ENCODE results near the gene EMC10. TPM values are rescaled to one million over a fixed set of nuclear protein-coding genes. Genes with fewer than 3 reads are reported as not detected.

Gene EMC10
- total and polyA plus RNA-seq, 12 donors: 39.4 to 216 (median 123) TPM

- no peak for DNase-seq
- intact Hi-C loops (cut with DNase I): loop anchor here (5.0 kb wide), 1 partner anchor 96 kb away; the partner anchor contains the start of gene NAPSA (in 2 of the 2)
- Histone ChIP-seq H3K9me3 (replicated peaks in 1 of 3) (no peaks in the 10 kb centered on the region), H3K27ac (no peak overlapping the region), H3K36me3 (replicated peaks in 1 of 2) (no peaks in the 10 kb centered on the region), H3K4me3 (no peak overlapping the region), H3K4me1 (replicated peaks in 1 of 2) (no peaks in the 10 kb centered on the region), H3K27me3 (peaks cover 10% of the 10 kb centered on the region)
- TF ChIP-seq POLR2A (IDR thresholded peaks at IDR 0.05) (no peak), CTCF (IDR thresholded peaks at IDR 0.05) (no peak)
- WGBS, 4 donors: 70 to 74% (median 72%) methylated on average over 7 of the region's 7 CpGs
These were observed 13.3 kb upstream of the EMC10 start for GRCh38 chr19:50462970-50463369.

- Histone ChIP-seq H3K36me3 (replicated peaks in 1 of 2) (no peaks in the 10 kb centered on the region), H3K9me3 (replicated peaks in 1 of 3) (no peaks in the 10 kb centered on the region), H3K4me1 (replicated peaks in 1 of 2) (no peaks in the 10 kb centered on the region), H3K27me3 (no peaks in the 10 kb centered on the region), H3K27ac (no peak overlapping the region), H3K4me3 (no peak overlapping the region)
- 73 to 80% (median 78%) methylated on average over 1 to 19 of the region's 19 CpGs for WGBS, 4 donors
- no peak for TF ChIP-seq POLR2A (IDR thresholded peaks at IDR 0.05)
- no peak for TF ChIP-seq CTCF (IDR thresholded peaks at IDR 0.05)
- DNase-seq: no peak
- intact Hi-C loops (cut with DNase I): loop anchor here (5.0 kb wide), 1 partner anchor 97 kb away; the partner anchor contains the start of gene NAPSA (in 2 of the 2)
These were observed 12.0 kb upstream of the EMC10 start for GRCh38 chr19:50464348-50464747.

- Histone ChIP-seq H3K9me3 (replicated peaks in 1 of 3) (no peaks in the 10 kb centered on the region), H3K4me3 (no peak overlapping the region), H3K4me1 (replicated peaks in 1 of 2) (no peaks in the 10 kb centered on the region), H3K27me3 (no peaks in the 10 kb centered on the region), H3K36me3 (replicated peaks in 1 of 2) (no peaks in the 10 kb centered on the region), H3K27ac (no peak overlapping the region)
- intact Hi-C loops (cut with DNase I): loop anchor here (5.0 kb wide), 1 partner anchor 98 kb away; the partner anchor contains the start of gene NAPSA (in 2 of the 2)
- no peak for TF ChIP-seq CTCF (IDR thresholded peaks at IDR 0.05)
- TF ChIP-seq POLR2A (IDR thresholded peaks at IDR 0.05): no peak
- 84 to 97% (median 87%) methylated on average over 10 to 13 of the region's 13 CpGs for WGBS, 4 donors
- no peak for DNase-seq
These were observed 11.3 kb upstream of the EMC10 start for GRCh38 chr19:50465000-50465399.

DNA sequence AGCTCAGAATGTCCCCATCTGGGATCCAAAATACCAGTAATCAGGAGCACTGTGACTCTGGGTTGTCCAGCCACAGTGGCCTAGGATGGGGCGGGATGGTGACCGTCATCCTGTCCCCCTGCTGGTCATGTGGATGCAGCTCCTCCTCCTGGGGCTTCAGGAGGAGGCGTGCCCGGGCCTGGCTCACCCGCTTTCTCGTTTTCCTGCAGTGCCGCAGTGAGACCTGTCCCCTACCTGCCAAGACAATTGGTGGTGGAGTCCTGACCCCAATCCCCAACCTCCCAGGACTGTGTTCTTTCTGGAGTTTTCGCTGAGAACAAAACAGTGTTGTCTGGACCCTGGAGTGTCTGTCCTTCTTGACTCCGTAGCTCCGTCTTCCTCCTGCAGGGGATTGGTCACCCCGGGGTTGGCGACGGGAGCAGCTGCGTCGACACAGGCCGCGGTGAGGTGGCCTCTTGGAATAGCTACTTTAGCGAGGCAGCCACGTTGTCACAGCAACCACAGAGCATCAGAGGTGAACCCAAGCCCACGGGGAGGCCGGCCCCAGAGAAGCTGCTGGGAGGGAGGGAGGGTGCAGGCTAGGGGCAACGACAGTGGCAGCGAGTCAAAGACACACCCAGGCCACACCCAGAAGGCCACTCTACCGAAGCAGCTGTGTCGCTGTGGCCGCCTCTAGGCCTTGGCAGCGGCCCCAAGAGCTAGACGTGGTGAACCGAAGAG lies 10.2 kb upstream of the EMC10 start:
- Histone ChIP-seq H3K9me3 (replicated peaks in 1 of 3) (no peaks in the 10 kb centered on the region), H3K4me3 (no peak overlapping the region), H3K4me1 (replicated peaks in 1 of 2) (no peaks in the 10 kb centered on the region), H3K36me3 (replicated peaks in 1 of 2) (no peaks in the 10 kb centered on the region), H3K27me3 (no peaks in the 10 kb centered on the region), H3K27ac (no peak overlapping the region)
- intact Hi-C loops (cut with DNase I): no loop called here
- TF ChIP-seq POLR2A (IDR thresholded peaks at IDR 0.05) (no peak), CTCF (IDR thresholded peaks at IDR 0.05) (no peak)
- peak in 1 of 7 donors; percentile 70 for DNase-seq
- WGBS, 4 donors: 57 to 66% (median 59%) methylated on average over 7 to 29 of the region's 29 CpGs

All from adrenal gland (tissue), 12 donors.